Thoracic aorta (tissue), 2 donors: ENCODE results near the gene RNF111. TPM values are rescaled to one million over a fixed set of nuclear protein-coding genes. Genes with fewer than 3 reads are reported as not detected.

Experiments
- ATAC-seq: fragments of 150-250 bp; one replicate; pipeline ENCODE4 v1.8.0; 2017; ENCODE audit warnings: low read depth; ENCODE audit not compliant: insufficient number of reproducible peaks, low FRiP score
- DNase-seq: peaks from one replicate; pipeline ENCODE4 v3.0.0-alpha.2; 2020; ENCODE audit warnings: low spot score
- H3K27ac ChIP-seq, 2 donors: fragments of 200-600 bp; sonication (generic); 1 replicate in 1 of 2; 2 replicates in 1 of 2; pipeline ENCODE4 v1.5.1; 2016; ENCODE audit warnings: mild to moderate bottlenecking in 2 of 2, moderate library complexity in 2 of 2
- H3K27me3 ChIP-seq: fragments of 200-600 bp; sonication (generic); replicated peaks from 2 replicates; pipeline ENCODE4 v1.6.0; 2016; ENCODE audit warnings: mild to moderate bottlenecking; ENCODE audit not compliant: insufficient read depth
- H3K36me3 ChIP-seq: fragments of 200-600 bp; sonication (generic); one replicate; pipeline ENCODE4 v1.5.1; 2016
- H3K4me1 ChIP-seq, 2 donors: fragments of 200-600 bp; sonication (generic); 1 replicate in 1 of 2; 2 replicates in 1 of 2; pipeline versions ENCODE4 v1.5.1 to v1.6.0; 2016; ENCODE audit warnings: low read depth in 2 of 2, mild to moderate bottlenecking in 1 of 2; ENCODE audit not compliant: control insufficient read depth in 1 of 2
- H3K4me3 ChIP-seq: fragments of 200-600 bp; sonication (generic); 2 replicates; pipeline ENCODE4 v1.5.1; 2016; ENCODE audit warnings: mild to moderate bottlenecking
- H3K9me3 ChIP-seq: fragments of 200-600 bp; sonication (generic); 2 replicates; pipeline ENCODE4 v1.5.1; 2016
- CTCF ChIP-seq: fragments of 200-600 bp; sonication (generic); IDR thresholded peaks from one replicate; pipeline ENCODE4 v1.5.1; 2019; ENCODE audit warnings: antibody characterized with exemption
- total RNA-seq, 2 donors: library from RNA; depleted of rRNA; stranded (reverse); fragments of >200 nt; gene quantifications; one replicate each; pipeline versions ENCODE4 v1.1.0 to v1.2.3, GENCODE V29; 2016

Gene RNF111
- total RNA-seq, 2 donors from 2014 or later: 33.8 to 34.1 TPM

- Histone ChIP-seq H3K27me3 (no peaks in the 10 kb centered on the region), H3K36me3 (peaks cover 9% of the 10 kb centered on the region), H3K9me3 (no peaks in the 10 kb centered on the region), H3K4me1 (no peaks in the 10 kb centered on the region), H3K27ac (no peak overlapping the region), H3K4me3 (no peak overlapping the region)
- DNase-seq (no peak), ATAC-seq (no peak)
- no peak for TF ChIP-seq CTCF
Observed at GRCh38 chr15:59053482-59053881, 66.0 kb downstream of the RNF111 start.

- no peaks in the 10 kb centered on the region for H3K27me3 ChIP-seq
- H3K4me3 ChIP-seq: no peak overlapping the region
- ATAC-seq: no peak
- H3K27ac ChIP-seq: no peak overlapping the region
- no peak for TF ChIP-seq CTCF
- no peaks in the 10 kb centered on the region for H3K4me1 ChIP-seq
- DNase-seq: no peak
- H3K36me3 ChIP-seq: peaks cover 26% of the 10 kb centered on the region
- H3K9me3 ChIP-seq: no peaks in the 10 kb centered on the region
Observed at GRCh38 chr15:59059076-59059597, 71.7 kb downstream of the RNF111 start.

GRCh38 chr15:59060348-59060747, 72.9 kb downstream of the RNF111 start:
- no peaks in the 10 kb centered on the region for H3K27me3 ChIP-seq
- no peak overlapping the region for H3K4me3 ChIP-seq
- no peak for DNase-seq
- H3K9me3 ChIP-seq: no peaks in the 10 kb centered on the region
- H3K36me3 ChIP-seq: peaks cover 32% of the 10 kb centered on the region
- H3K4me1 ChIP-seq: no peaks in the 10 kb centered on the region
- no peak for TF ChIP-seq CTCF
- ATAC-seq: no peak
- no peak overlapping the region for H3K27ac ChIP-seq

- TF ChIP-seq CTCF: no peak
- Histone ChIP-seq H3K36me3 (peaks cover 47% of the 10 kb centered on the region), H3K9me3 (no peaks in the 10 kb centered on the region), H3K4me1 (no peaks in the 10 kb centered on the region), H3K27ac (no peak overlapping the region), H3K27me3 (no peaks in the 10 kb centered on the region), H3K4me3 (no peak overlapping the region)
- DNase-seq (no peak), ATAC-seq (no peak)
Observed at GRCh38 chr15:59063042-59063441, 75.6 kb downstream of the RNF111 start.

GRCh38 chr15:59069430-59069829, 82.0 kb downstream of the RNF111 start:
- H3K36me3 ChIP-seq: peaks cover 44% of the 10 kb centered on the region
- no peak overlapping the region for H3K27ac ChIP-seq
- H3K4me1 ChIP-seq: no peaks in the 10 kb centered on the region
- no peak for ATAC-seq
- peaks cover 2% of the 10 kb centered on the region for H3K9me3 ChIP-seq
- no peak overlapping the region for H3K4me3 ChIP-seq
- DNase-seq: no peak
- no peaks in the 10 kb centered on the region for H3K27me3 ChIP-seq
- no peak for TF ChIP-seq CTCF
